ENCODE data around the gene GPRC5C.

GPRC5C gene

DNA sequence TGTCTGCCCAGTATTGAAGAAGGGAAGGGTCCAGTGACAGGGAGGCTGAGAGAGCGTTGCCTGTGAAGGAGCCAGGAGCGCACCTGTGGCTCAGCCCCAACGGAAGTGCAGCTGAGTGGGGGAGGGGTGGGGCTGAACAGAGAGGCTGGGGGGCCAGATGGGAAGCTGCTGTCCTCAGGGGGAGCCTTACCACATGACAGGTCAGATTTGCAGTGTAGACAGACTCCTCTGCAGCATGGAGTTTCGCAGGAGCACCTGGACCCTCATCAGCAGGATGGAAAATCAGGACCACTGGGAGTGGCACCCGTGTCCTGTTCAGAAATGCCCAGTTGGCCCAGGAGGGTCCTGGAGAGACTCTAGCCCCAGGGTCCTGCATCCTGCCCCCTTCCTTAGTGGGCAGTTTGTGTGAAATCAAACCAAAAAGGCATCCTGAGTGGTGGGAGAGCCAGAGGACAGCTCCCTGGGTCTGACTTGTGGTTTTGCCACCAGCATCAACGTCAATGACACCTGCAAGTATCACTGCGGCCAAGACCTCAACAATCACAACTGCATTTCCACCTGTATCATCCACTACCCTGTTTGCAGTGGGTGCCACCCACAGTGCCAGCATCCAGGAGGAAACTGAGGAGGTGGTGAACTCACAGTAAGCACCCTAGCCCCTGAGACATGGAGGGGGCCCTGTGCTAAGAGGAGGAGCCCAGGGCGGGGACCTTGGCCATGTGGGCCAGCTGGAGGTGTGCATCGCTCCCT lies 42.3 kb downstream of the GPRC5C start:
- TF ChIP-seq GATA3 (IDR thresholded peaks at IDR 0.05; ENCODE audit: low read depth, low read length) (no peak), GATA2 (IDR thresholded peaks at IDR 0.05; ENCODE audit: low read depth, low read length) (no peak)

DNA sequence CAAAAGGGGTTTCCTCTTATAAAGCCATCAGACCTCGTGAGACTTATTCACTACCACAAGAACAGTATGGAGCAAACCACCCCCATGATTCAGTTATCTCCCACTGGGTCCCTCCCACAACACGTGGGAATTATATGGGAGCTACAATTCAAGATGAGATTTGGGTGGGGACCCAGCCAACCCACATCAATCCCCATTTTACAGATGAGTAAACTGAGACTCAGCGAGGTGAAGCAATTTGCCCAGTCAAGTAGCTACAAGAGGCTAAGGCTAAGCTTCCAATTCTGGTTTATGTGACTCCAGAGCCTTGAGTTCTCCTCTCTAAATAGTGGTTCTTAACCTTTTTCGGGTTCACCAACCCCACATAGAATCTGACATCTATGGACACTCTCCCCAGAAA lies 43.3 kb downstream of the GPRC5C start:
- TF ChIP-seq GATA2 (IDR thresholded peaks at IDR 0.05; ENCODE audit: low read depth, low read length) (no peak), GATA3 (IDR thresholded peaks at IDR 0.05; ENCODE audit: low read depth, low read length) (no peak)

DNA sequence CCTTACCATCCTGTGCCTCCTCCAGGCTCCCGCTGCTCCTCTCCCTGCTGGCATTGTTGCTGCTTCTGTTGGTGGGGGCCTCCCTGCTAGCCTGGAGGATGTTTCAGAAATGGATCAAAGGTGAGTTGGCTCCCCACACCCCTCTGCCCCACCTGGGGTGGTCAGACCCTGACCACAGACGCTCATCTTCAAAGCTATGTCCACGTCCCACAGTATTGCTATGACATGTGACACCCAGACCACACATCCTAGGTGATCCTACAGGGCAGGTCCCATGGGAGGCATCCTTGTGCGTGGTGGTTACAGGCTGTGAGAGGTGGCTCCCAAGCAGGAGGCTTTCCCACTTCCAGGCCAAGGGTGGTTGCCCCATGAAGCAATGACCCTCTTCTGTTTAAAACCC lies 45.5 kb downstream of the GPRC5C start:
- TF ChIP-seq GATA3 (IDR thresholded peaks at IDR 0.05; ENCODE audit: low read depth, low read length) = no peak
- TF ChIP-seq GATA2 (IDR thresholded peaks at IDR 0.05; ENCODE audit: low read depth, low read length) = no peak

DNA sequence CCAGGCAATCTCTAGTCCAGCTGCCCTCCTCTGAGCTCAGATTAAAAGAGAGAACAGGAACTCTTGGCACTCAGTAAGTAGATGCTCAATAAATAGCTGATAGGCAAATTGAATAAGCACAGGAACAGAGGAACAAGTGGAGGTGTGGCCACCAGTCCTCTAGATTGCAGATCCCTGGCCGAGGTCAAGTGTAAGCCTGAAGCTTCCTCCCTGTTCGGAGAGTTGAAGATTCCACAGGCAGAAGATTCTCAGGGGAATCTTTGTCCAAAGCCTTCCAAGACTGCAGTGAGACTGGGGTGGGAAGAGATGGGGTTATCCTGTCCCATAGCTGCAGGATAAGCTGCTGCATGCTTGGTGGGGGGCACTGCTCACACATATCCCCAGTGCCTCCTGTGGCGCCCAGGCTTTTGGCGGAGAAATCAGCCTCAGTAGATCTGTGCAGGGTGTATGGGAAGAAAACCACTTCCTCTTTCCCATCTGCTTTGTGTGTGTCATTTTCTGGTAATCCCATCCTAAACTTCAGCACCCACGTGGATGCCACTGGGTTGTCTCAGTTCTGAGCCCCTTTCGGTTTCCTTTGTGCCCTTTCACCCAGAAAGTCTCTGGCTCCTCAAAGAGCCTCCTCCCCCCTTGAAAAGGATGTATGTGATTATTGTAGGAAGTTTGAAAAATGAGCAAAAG lies 46.7 kb downstream of the GPRC5C start:
- TF ChIP-seq GATA3 (IDR thresholded peaks at IDR 0.05; ENCODE audit: low read depth, low read length) = no peak
- no peak for TF ChIP-seq GATA2 (IDR thresholded peaks at IDR 0.05; ENCODE audit: low read depth, low read length)

DNA sequence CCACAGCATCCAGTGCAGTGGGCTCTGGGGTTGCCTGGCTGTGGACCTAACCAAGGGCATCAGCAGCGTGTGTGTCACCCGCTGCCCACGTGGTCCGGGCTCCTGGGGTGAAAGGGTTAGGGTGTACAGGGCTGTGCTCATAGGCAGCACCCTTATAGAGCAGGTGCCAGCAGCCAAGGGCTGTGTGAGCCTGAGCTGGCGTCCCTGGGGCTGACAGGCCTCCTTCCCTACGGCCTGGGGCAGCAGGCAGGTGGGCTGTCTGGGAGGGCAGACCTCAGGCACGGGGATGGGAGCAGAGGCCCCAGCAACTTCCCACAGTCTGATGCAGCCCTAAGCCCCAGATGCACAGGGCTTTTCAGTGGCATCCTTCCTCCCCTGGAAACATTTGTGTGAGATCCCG lies 48.4 kb downstream of the GPRC5C start:
- TF ChIP-seq GATA2 (IDR thresholded peaks at IDR 0.05; ENCODE audit: low read depth, low read length) = no peak
- no peak for TF ChIP-seq GATA3 (IDR thresholded peaks at IDR 0.05; ENCODE audit: low read depth, low read length)

DNA sequence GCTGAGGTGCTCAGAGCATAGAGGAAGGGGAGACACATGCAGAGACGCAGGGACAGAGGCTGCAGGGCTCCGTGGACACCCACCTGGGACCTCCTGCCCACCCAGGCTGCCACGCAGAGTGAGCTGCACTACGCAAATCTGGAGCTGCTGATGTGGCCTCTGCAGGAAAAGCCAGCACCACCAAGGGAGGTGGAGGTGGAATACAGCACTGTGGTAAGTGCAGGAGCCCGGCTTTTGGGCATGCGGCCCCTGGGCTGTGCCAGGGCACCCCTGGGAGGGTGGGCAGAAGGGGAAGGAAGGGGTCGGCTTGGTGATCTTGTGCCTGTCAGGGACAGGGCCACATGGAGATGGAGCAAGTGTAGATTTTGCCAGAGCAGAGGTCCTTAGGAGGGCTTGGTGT lies 49.7 kb downstream of the GPRC5C start:
- no peak for TF ChIP-seq GATA2 (IDR thresholded peaks at IDR 0.05; ENCODE audit: low read depth, low read length)
- TF ChIP-seq GATA3 (IDR thresholded peaks at IDR 0.05; ENCODE audit: low read depth, low read length) = no peak

DNA sequence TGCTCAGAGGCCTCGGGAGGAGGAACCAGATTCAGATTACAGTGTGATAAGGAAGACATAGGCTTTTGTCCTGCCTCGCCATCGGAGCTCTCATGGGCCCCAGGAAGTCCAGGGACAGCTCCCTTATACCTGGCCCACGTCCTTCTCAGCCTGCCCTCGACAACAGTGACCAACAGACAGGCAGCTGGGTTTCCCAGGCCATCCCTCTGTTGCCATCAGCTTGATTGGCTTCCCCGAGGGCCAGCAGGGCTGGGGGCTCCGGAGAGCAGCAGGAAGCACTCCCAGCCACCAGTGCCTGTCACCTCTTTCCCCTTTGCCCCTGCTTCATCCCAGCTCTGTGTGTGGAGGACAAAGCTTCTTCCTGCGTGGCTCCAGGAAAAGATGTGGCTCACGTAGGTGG lies 52.2 kb downstream of the GPRC5C start:
- TF ChIP-seq GATA2 (IDR thresholded peaks at IDR 0.05; ENCODE audit: low read depth, low read length) = no peak
- TF ChIP-seq GATA3 (IDR thresholded peaks at IDR 0.05; ENCODE audit: low read depth, low read length) = no peak

DNA sequence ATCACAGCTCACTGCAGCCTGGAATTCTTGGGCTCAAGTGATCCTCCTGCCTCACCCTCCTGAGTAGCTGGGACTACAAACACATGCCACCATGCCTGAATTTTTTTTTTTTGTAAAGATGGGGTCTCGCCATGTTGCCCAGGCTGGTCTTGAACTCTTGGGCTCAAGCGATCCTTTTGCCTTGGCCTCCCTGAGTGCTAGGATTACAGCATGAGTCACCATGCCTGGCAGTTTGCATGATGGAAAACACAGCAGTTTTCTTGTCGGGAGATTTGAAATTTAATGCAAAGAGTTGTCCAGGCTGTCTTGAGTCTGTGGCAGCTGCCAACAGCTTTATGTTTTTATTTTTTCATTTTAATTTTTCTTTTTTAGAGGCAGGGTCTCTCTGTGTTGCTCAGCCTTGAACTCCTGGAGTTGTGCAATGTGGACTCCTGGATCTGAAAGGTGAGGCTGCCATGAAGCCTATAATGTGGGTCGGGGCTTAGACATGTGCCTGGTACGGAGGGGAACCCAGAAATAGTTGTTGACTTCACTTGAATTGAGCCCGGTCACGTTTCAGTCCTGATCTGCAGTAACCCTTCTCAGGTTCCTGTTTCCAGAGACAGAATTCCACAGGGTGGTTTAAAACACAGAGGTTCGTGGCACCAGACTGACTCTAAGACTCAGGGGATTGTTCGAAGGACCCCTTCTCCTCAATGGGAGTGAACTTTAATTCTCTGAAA lies 53.3 kb downstream of the GPRC5C start:
- TF ChIP-seq GATA2 (IDR thresholded peaks at IDR 0.05; ENCODE audit: low read depth, low read length) = no peak
- no peak for TF ChIP-seq GATA3 (IDR thresholded peaks at IDR 0.05; ENCODE audit: low read depth, low read length)

DNA sequence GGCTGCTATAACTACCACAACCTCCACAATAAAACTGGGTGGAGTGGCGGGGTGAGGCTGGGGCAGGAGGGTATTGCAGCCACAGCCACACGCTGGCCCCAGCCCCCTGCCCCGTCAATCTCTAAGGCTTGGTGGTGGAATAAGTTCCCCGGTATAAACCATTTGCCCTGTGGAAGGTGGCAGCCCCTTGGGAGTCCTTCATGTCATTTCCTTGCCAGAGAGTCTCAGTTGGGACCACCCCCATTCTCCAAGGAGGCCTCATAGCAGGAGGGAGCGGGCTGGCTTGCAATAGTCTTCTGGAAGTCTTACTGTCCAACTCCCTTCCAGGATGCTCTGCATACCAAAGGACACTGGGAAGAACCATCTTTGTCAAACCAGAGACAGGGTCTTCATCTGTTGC lies 54.0 kb downstream of the GPRC5C start:
- TF ChIP-seq GATA3 (IDR thresholded peaks at IDR 0.05; ENCODE audit: low read depth, low read length) (no peak), GATA2 (IDR thresholded peaks at IDR 0.05; ENCODE audit: low read depth, low read length) (no peak)

DNA sequence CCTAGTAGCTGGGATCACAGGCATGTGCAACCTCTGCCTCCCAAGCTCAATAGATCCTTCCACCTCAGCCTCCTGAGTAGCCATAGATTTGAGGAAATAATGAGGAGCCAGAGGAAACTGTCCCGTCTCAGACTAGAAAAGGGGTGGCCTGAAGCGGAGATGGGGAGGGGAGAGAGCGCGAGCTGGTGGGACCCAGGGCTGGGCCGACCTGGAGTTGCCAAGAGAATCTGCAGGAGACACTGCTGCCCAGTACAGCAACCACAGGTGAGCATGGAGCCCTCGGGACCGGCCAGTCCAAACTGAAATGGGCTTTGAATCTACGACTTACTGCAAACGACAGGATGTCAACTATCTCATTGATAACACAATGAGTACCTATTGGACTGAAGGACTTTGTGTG lies 58.8 kb downstream of the GPRC5C start:
- TF ChIP-seq GATA3 (IDR thresholded peaks at IDR 0.05; ENCODE audit: low read depth, low read length) (no peak), GATA2 (IDR thresholded peaks at IDR 0.05; ENCODE audit: low read depth, low read length) (no peak)

DNA sequence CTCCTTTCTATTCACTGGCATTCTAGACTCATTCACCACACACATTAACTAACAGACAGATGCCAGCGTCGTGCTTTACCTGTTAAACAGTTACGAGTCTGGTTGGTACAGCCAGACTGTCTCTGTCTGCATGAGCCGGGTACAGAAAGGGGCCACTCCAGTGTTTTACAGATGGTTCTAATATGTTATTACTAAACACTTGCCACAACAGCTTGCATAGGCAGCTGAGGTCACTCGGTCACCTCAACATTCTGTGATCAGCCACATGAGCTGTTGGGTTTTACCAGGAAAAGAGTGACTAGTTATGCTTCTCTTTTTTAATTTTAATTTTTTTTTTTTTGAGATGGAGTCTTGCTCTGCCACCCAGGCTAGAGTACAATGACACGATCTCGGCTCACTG lies 59.7 kb downstream of the GPRC5C start:
- TF ChIP-seq GATA3 (IDR thresholded peaks at IDR 0.05; ENCODE audit: low read depth, low read length) = no peak
- no peak for TF ChIP-seq GATA2 (IDR thresholded peaks at IDR 0.05; ENCODE audit: low read depth, low read length)

DNA sequence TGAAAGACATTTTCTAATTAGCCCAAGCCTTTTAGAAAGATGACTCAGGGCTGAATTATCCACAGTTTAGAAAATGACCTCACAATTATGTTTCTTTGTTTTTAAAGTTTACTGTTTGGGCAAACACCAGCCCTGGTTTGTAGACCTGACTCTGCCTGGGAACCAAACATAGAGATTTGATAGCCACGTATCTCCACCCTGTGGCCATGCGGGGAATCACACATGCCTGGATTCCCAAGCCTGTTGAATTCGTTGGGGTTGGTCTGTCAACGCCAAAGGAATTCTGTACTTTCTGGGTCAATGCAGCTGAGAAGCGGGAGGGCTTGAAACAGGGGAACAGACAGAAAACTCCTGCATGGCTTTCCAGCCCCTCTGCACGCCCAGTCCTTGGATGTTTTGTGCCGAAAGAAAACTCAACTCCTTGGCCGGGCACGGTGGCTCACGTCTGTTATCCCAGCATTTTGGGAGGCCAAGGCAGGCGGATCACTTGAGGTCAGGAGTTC lies 61.5 kb downstream of the GPRC5C start:
- TF ChIP-seq GATA2 (IDR thresholded peaks at IDR 0.05; ENCODE audit: low read depth, low read length) (no peak), GATA3 (IDR thresholded peaks at IDR 0.05; ENCODE audit: low read depth, low read length) (no peak)
